Aorta (tissue), 5 donors: ENCODE measurements around the gene KIF5C. TPM values are rescaled to one million over a fixed set of nuclear protein-coding genes. Genes with fewer than 3 reads are reported as not detected.

Experiments
- ATAC-seq: fragments of 200-7000 bp; cut with Tn5 transposase; one replicate; pipeline ENCODE4 v1.9.1; 2022; ENCODE audit warnings: moderate library complexity; ENCODE audit not compliant: low FRiP score
- DNase-seq, 2 donors: peaks; one replicate each; pipeline ENCODE4 v3.0.0-alpha.2; 2020
- H3K27ac ChIP-seq, 2 donors: one replicate each; pipeline ENCODE4 v1.5.1; 2013; ENCODE audit warnings: low read length in 2 of 2, mild to moderate bottlenecking in 2 of 2, moderate library complexity in 2 of 2, control low read depth in 1 of 2, inconsistent platforms in 1 of 2, low read depth in 1 of 2
- H3K27me3 ChIP-seq, 2 donors: one replicate each; pipeline ENCODE4 v1.6.1; 2013; ENCODE audit warnings: control low read depth in 1 of 2, low read length in 1 of 2, mild to moderate bottlenecking in 1 of 2, moderate library complexity in 1 of 2; ENCODE audit not compliant: insufficient read depth in 2 of 2, control insufficient read depth in 1 of 2
- H3K36me3 ChIP-seq, 2 donors: one replicate each; pipeline ENCODE4 v1.6.1; 2013; ENCODE audit warnings: control low read depth in 1 of 2, low read length in 1 of 2, mild to moderate bottlenecking in 1 of 2; ENCODE audit not compliant: insufficient read depth in 2 of 2, control insufficient read depth in 1 of 2
- H3K4me1 ChIP-seq, 2 donors: one replicate each; pipeline ENCODE4 v1.6.1; 2013; ENCODE audit warnings: low read length in 2 of 2, control low read depth in 1 of 2, mild to moderate bottlenecking in 1 of 2, moderate library complexity in 1 of 2; ENCODE audit not compliant: insufficient read depth in 2 of 2, control insufficient read depth in 1 of 2
- H3K4me3 ChIP-seq, 2 donors: one replicate each; pipeline ENCODE4 v1.5.1; 2013; ENCODE audit warnings: low read length in 2 of 2, control low read depth in 1 of 2, mild to moderate bottlenecking in 1 of 2
- H3K9me3 ChIP-seq: one replicate; pipeline ENCODE4 v1.6.1; 2013; ENCODE audit warnings: mild to moderate bottlenecking, low read length; ENCODE audit not compliant: control insufficient read depth
- WGBS, 2 donors: extraction: QIAGEN DNeasy Blood & Tissue Kit; methylation state at CpG; one replicate each; pipeline ENCODE4 v1.1.7; 2013; 5-methylcytosine and 5-hydroxymethylcytosine counted together
- intact Hi-C, 2 donors: fragments of 100-400 bp; cut with DNase I; formaldehyde crosslinking; loops; one replicate each; pipeline versions ENCODE4 v1.14.2 to v1.15.0; 2022
- polyA plus RNA-seq, 2 donors: library from polyadenylated mRNA; stranded (reverse); fragments of 200-250 nt; gene quantifications; one replicate each; pipeline ENCODE4 v1.2.3, GENCODE V29; 2013
- total RNA-seq, 2 donors: library from RNA; stranded (reverse); fragmentation: NEBNext Ultra II Directional; extraction: Animal tissue kit (Norgen Biotek cat#: 25700); gene quantifications; one replicate each; pipeline ENCODE4 v1.2.1, GENCODE V29; 2021
- donor health status: healthy with polysubstance abuse.
- donor health status: Bipolar disorder and iron deficiency.
- donor health status: DM: no; HTN: no; CAD: no.
- donor health status: DM: no; HTN: no; CAD: no.
- donor health status: DM: yes; HTN: yes; CAD: no.

KIF5C gene
- total and polyA plus RNA-seq, 4 donors, result 1.5 to 3.4 (median 1.9) TPM

GRCh38 chr2:148936857-148937450 lies 61.9 kb downstream of the KIF5C start:
- Histone ChIP-seq H3K36me3 (no peaks in the 10 kb centered on the region), H3K9me3 (no peaks in the 10 kb centered on the region), H3K4me3 (no peak overlapping the region), H3K27me3 (no peaks in the 10 kb centered on the region), H3K4me1 (no peaks in the 10 kb centered on the region), H3K27ac (no peak overlapping the region)
- DNase-seq, result no peak
- 78 to 83% methylated on average over 8 of the region's 8 CpGs for WGBS, 2 donors
- no peak for ATAC-seq
- intact Hi-C loops, result no loop called here

- H3K27me3 ChIP-seq, result no peaks in the 10 kb centered on the region
- no peaks in the 10 kb centered on the region for H3K36me3 ChIP-seq
- no peak overlapping the region for H3K4me3 ChIP-seq
- DNase-seq, result no peak
- H3K4me1 ChIP-seq, result no peaks in the 10 kb centered on the region
- H3K27ac ChIP-seq, result no peak overlapping the region
- H3K9me3 ChIP-seq, result no peaks in the 10 kb centered on the region
- intact Hi-C loops, result no loop called here
- no peak for ATAC-seq
Measured at GRCh38 chr2:148939271-148939670, 64.2 kb downstream of the KIF5C start.

- H3K4me3 ChIP-seq, result no peak overlapping the region
- WGBS, 2 donors, result 53 to 69% methylated on average over 3 of the region's 3 CpGs
- H3K27me3 ChIP-seq, result no peaks in the 10 kb centered on the region
- ATAC-seq (no peak), DNase-seq (no peak)
- H3K9me3 ChIP-seq, result no peaks in the 10 kb centered on the region
- no peaks in the 10 kb centered on the region for H3K36me3 ChIP-seq
- intact Hi-C loops, result no loop called here
- no peaks in the 10 kb centered on the region for H3K4me1 ChIP-seq
- H3K27ac ChIP-seq, result no peak overlapping the region
Measured at GRCh38 chr2:148943097-148943496, 68.1 kb downstream of the KIF5C start.

GRCh38 chr2:148944536-148944935 lies 69.5 kb downstream of the KIF5C start:
- Histone ChIP-seq H3K4me3 (no peak overlapping the region), H3K27ac (no peak overlapping the region), H3K9me3 (no peaks in the 10 kb centered on the region), H3K27me3 (no peaks in the 10 kb centered on the region), H3K4me1 (peaks cover 0 to under 1% of the 10 kb centered on the region in 2 donors), H3K36me3 (no peaks in the 10 kb centered on the region)
- ATAC-seq (no peak), DNase-seq (no peak)
- intact Hi-C loops, result no loop called here
- WGBS, 2 donors, result 83 to 95% methylated on average over 4 of the region's 4 CpGs

GRCh38 chr2:148947299-148947698 lies 72.3 kb downstream of the KIF5C start:
- peaks cover 0 to 1% of the 10 kb centered on the region in 2 donors for H3K4me1 ChIP-seq
- DNase-seq, result no peak
- no peaks in the 10 kb centered on the region for H3K36me3 ChIP-seq
- ATAC-seq, result no peak
- no peaks in the 10 kb centered on the region for H3K27me3 ChIP-seq
- intact Hi-C loops, result no loop called here
- H3K9me3 ChIP-seq, result no peaks in the 10 kb centered on the region
- H3K27ac ChIP-seq, result no peak overlapping the region
- no peak overlapping the region for H3K4me3 ChIP-seq
- WGBS, 2 donors, result 89 to 92% methylated on average over 7 of the region's 7 CpGs

GRCh38 chr2:148948868-148949267 lies 73.8 kb downstream of the KIF5C start:
- no peak overlapping the region for H3K27ac ChIP-seq
- WGBS, 2 donors, result 25 to 44% methylated on average over 5 of the region's 5 CpGs
- H3K27me3 ChIP-seq, result peaks cover 0 to 1% of the 10 kb centered on the region in 2 donors
- ATAC-seq (no peak), DNase-seq (no peak)
- intact Hi-C loops, result no loop called here
- H3K4me3 ChIP-seq, result no peak overlapping the region
- peaks cover 0 to 1% of the 10 kb centered on the region in 2 donors for H3K4me1 ChIP-seq
- peaks cover 0 to 1% of the 10 kb centered on the region in 2 donors for H3K36me3 ChIP-seq
- H3K9me3 ChIP-seq, result no peaks in the 10 kb centered on the region

GRCh38 chr2:148949348-148949747 lies 74.3 kb downstream of the KIF5C start:
- no peak for DNase-seq
- whole genome bisulfite sequencing, 2 donors, result 44 to 65% methylated on average over 7 of the region's 7 CpGs
- intact Hi-C loops, result no loop called here

GRCh38 chr2:148952621-148953020 lies 77.6 kb downstream of the KIF5C start:
- Histone ChIP-seq H3K4me3 (no peak overlapping the region), H3K36me3 (peaks cover 0 to 1% of the 10 kb centered on the region in 2 donors), H3K4me1 (peaks cover 0 to 1% of the 10 kb centered on the region in 2 donors), H3K9me3 (no peaks in the 10 kb centered on the region), H3K27ac (no peak overlapping the region), H3K27me3 (peaks cover 0 to 1% of the 10 kb centered on the region in 2 donors)
- no peak for DNase-seq
- 87 to 90% methylated on average over 5 of the region's 5 CpGs for WGBS, 2 donors
- ATAC-seq, result no peak
- intact Hi-C loops, result no loop called here

More at GRCh38 chr2:148949348-148949747, 74.3 kb downstream of the KIF5C start:
- no peak for ATAC-seq
- Histone ChIP-seq H3K4me1 (peaks cover 0 to 1% of the 10 kb centered on the region in 2 donors), H3K36me3 (peaks cover 0 to 1% of the 10 kb centered on the region in 2 donors), H3K27me3 (peaks cover 0 to 1% of the 10 kb centered on the region in 2 donors), H3K4me3 (no peak overlapping the region), H3K9me3 (no peaks in the 10 kb centered on the region), H3K27ac (no peak overlapping the region)

- Histone ChIP-seq H3K4me1 (peaks cover 0 to 1% of the 10 kb centered on the region in 2 donors), H3K27ac (no peak overlapping the region), H3K36me3 (peaks cover 0 to 1% of the 10 kb centered on the region in 2 donors), H3K27me3 (peaks cover 0 to 1% of the 10 kb centered on the region in 2 donors), H3K9me3 (no peaks in the 10 kb centered on the region), H3K4me3 (no peak overlapping the region)
- ATAC-seq, result no peak
- intact Hi-C loops, result no loop called here
- no peak for DNase-seq
- WGBS, 2 donors, result 91 to 92% methylated on average over 6 of the region's 6 CpGs
Measured at GRCh38 chr2:148953426-148953825, 78.4 kb downstream of the KIF5C start.
